NCI-H345 treated with DMSO at 0.1 percent for 48 hours (cell line): ENCODE measurements around the gene TP53I11.

Experiments used
- DNase-seq: peaks from one replicate; lab custom pipeline; 2025; ENCODE audit not compliant: unreplicated experiment; lab: John Stamatoyannopoulos, UW

Gene TP53I11

DNA sequence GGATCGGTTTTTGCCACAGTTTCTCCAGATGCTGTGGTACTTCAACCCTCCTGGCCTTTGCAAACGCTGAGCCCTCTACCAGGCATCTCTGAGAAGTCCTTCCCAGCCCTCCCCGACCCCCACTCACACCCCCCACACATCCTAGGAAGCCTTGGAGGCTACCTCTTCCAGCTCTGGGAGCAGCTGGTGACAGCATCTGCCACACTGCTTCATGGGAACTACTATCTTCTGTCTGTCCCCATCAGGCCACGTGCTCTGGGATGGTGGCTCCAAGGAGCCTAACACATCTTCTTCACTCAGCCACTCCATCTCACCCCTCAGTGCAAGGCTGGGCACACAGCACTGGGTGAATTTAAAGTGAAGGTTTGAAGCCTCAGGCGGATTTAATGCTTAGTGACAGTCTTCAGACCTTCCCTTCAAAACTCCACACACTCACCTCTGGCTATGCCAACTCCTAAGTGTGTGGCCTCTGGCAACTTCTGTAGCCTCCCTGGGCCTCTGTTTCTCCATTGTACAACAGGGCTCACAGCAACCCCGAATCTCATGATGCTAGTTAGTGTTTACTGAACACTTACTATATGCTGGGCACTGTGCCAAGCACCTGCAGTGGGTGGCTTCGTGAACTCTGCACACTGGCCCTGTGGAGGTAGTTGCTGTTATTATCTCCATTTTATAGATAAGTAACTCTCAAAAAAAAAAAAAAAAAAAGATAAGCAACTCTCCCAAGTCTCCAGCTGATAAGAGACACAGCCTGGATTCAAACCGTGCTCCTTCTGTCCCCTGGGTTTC lies 7.3 kb upstream of the TP53I11 start:
- no peak for DNase-seq

- DNase-seq = no peak
Observed at GRCh38 chr11:44957040-44957515, 6.4 kb upstream of the TP53I11 start.

GRCh38 chr11:44955015-44955738 lies 4.5 kb upstream of the TP53I11 start:
- no peak for DNase-seq

DNA sequence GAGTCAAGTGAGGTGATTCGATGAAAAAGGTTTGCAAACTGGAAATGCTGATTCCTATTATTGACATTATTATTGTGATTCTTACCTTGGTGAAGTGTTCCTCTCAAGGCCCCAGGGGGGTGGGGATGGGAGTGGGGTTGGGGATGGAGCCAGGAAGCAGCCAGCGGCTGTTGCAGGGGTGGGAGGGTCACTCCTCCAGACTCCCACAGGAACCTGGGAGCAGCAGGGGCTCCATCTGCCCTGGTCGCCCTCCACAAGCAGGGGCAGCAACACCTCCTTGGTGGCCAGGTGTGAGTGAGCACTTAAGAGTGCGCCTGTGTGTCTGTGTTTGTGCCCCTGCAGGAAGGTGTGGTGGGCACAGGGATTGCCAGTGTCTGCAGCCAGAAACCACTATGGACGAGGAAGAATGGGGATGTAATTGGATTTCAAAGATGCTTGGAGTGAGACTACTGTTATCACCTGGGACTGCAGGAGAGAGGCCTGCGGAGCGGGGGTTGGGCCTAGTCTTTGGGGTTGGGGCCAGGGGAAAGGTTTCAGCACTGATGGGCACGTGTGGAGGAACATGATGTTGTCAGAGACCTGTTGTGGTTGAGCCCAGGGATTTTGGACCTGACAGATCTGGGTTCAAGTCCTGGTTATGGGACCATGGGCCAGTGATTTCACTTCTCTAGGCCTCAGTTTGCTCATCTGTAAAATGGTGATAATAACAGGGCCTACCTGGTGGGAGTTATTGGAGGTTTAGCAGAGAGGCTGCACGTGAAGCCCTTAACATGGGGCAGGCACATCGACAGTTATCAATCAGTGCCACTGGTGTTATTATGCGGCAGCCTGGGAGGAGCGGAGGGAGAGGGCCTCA lies 3.6 kb upstream of the TP53I11 start:
- no peak for DNase-seq

GRCh38 chr11:44952500-44953260 lies 2.0 kb upstream of the TP53I11 start:
- peak; percentile 97 for DNase-seq

GRCh38 chr11:44952082-44952481 lies 1.4 kb upstream of the TP53I11 start:
- DNase-seq = no peak

- no peak for DNase-seq
Observed at GRCh38 chr11:44950031-44950624, 555 bp downstream of the TP53I11 start.

DNA sequence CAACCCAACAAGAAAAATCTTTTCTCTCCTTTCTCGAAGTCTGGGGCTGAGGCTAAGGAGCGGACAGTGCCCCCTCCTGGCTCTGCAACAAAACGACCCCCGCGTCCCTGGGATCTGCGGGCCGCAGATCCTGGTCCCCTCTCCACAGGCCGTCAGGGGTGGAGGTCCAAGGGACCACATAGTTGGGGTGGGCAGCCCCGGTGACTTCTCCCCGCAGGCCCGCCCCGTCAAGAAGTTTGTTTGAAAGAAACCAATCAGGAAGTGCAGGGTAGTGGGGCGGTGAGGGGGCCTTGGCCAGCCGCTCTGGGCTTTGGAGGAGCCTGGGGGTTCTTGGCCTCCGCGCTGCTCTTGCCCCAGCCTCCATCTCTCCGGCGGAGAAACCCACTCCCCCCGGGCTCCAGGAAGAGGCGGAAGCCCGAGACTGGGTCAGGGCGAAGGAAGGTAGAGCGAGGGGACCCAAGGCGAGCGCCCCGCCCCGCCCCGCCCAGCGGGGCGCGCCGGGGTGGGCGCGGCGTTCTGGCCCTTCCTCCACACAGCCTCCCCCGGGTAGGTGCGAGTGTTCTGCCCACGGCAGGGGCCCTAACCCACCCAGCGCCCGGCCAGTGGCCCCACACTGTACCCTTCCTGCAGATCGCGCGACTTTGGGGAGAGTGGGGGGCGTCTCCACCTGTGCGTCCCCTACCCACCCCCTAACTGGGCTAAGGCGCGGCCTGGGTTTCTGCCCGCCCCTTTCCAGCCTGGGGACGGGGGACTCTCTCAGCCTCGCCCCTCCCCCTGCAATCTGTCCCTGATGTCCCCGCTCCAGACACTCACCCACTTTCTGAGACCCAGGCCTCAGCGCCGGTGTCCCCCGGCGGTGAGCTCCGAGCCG lies 1.3 kb downstream of the TP53I11 start:
- no peak for DNase-seq

DNA sequence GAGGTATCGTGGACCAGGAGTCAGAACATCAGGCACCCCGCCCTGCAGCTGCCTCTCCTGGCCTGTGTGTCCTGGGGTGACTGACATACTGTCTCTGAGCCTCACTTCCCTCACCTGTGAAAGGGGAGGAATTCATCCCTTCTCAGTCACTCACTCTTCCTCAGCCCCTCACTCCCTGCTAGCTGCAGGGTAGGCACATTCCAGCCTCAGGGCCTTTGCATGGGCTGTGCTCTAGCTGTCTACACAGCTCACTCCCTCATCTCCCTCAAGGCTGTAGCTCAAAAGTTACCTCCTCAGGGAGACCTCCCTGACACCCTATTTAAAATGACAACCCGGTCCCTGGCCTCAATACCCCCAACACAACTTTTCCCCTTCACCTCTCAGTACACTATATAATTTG lies 2.5 kb downstream of the TP53I11 start:
- DNase-seq = no peak

GRCh38 chr11:44947114-44947513 lies 3.6 kb downstream of the TP53I11 start:
- DNase-seq = no peak

- DNase-seq = no peak
Observed at GRCh38 chr11:44946263-44946662, 4.4 kb downstream of the TP53I11 start.

GRCh38 chr11:44945666-44946065 lies 5.0 kb downstream of the TP53I11 start:
- DNase-seq = no peak

- no peak for DNase-seq
Observed at GRCh38 chr11:44944853-44945235, 5.8 kb downstream of the TP53I11 start.

DNA sequence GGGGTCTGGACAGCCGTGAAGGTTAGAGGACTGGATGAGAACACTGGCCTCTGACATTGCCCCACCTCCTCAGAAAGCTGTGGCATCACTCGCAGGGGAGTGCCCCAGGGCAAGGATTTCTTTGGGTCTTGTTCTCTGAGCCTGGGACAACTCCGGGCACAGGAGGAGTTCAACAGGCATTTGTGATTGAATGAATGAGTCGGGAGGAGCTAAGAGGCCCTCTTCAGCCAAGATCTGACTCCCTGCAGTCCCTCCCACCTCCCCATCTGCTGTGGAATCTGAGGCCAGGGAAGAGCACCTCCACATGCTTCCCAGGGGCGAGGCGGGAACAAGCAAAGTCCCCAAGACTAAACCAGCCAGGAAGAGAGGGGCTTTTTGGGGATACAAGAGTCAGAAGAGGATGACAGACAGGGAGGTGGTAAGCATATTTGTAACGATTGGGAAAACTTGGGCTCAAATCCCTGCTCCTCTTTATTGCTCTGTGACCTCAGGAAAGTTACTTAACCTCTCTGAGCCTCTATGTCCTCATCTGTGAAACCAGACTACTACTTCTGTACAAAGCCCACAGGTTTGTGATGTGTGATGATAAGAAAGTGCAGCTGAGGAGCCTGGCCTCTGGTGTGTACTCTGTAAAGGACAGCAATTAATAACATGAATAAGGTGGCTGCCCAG lies 6.4 kb downstream of the TP53I11 start:
- peak; percentile 18 for DNase-seq

DNA sequence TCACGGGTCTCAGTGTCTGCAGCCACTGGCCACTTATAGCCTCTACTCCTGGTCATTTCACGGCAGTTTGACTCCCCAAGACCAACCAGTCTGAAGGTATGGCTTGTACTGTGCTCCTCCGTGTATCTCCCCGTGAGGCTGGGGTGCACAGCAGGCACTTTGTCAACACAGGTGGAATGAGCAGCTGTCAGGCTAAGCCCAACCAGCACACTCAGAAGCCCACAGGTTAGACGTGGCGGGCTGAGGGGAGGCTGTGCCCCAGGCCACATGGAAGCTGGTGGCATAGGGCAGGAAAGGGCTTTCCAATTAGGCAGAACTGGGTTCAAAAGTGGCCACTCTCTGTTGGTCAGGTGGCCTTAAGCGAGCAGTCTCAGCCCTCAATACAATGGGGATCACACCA lies 7.0 kb downstream of the TP53I11 start:
- DNase-seq = peak; percentile 74

GRCh38 chr11:44943118-44943517 lies 7.6 kb downstream of the TP53I11 start:
- DNase-seq = peak; percentile 61

DNA sequence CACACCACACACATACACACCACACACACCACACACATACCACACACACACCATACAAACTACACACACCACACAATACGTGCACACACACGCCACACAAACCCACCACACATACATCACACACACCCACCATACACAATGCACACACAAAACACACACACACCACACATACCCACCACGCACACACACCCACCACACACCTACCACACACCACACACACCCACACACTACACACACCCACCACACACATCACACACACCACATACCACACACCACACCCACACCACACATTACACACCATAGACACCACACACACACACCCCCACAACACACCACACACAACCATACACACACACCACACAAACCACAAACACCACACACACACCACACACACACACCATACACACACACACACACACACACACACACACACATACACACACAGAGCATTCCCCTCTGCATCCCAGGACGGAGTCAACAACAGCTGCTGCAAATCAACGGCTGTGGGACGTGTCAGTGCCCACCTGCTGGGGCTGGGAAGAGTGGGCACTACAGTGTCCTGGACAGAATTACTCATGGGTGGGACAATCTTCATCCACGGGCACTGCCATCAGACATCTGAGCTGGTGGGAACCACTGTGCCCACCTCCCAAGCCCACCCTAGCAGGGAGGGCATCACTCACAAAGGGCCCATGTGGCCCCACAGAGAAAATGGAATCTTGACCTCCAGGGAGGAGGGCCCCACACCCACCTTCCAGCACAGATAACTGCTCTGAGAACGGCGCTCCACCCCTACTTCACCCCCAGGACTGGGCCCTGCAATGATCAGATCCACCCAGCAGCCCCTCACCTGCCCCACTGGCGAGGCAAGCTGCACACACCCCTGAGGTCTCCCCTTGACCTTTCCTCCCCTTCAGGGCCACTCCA lies 8.4 kb downstream of the TP53I11 start:
- DNase-seq = no peak
